RPMI7951 (cell line): ENCODE results near the gene CELA3A. TPM values are rescaled to one million over a fixed set of nuclear protein-coding genes. Genes with fewer than 3 reads are reported as not detected.

Source experiments
- DNase-seq: peaks from one replicate; pipeline ENCODE4 v3.0.0-alpha.2; 2012; ENCODE audit warnings: low read depth
- total RNA-seq: library from RNA; depleted of rRNA; stranded (reverse); fragments of >200 nt; shearing (Covaris generic); gene quantifications from 2 replicates; pipeline ENCODE4 v1.2.3, GENCODE V29; 2014; rRNA removed

The CELA3A gene
- total RNA-seq, 1 experiment from 2014 or later: not detected

DNA sequence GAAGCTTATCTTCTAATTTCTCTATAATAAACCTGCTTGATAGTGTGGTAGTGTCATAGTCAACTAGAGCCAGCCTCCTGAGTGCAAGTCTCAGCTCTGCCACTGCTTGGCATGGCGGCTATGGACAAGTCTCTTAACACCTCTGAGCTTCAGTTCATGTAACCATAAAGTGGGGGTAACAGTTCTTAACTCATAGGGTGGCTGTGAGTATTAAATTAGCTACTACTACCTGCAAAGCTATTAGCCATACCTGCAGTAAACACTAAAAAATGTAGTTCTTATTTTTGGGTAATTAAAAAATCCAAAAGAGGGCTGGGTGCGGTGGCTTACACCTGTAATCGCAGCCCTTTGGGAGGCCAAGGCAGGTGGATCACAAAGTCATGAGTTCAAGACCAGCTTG, 48.9 kb downstream of the CELA3A start:
- no peak for DNase-seq

DNA sequence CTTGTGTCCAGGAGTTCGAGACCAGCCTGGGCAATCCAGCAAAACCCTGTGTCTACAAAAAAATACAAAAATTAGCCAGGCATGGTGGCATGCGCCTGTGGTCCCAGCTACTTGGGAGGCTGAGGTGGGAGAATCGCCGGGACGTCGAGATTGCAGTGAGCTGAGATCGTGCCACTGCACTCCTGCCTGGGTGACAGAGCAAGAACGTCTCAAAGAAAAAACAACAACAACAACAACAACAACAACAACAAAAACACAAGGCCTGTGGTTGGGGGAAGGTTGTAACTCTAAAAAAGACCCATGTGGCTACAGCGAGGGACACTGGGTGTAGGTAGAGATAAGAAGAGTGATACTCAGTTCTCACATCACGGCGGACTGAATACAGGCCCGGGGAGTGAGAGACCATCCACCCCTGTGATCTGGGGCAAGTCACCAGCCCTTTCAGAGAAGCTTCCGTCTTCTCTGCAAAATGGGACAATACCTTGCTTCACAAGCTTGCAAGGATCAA, 50.2 kb downstream of the CELA3A start:
- DNase-seq: no peak

DNA sequence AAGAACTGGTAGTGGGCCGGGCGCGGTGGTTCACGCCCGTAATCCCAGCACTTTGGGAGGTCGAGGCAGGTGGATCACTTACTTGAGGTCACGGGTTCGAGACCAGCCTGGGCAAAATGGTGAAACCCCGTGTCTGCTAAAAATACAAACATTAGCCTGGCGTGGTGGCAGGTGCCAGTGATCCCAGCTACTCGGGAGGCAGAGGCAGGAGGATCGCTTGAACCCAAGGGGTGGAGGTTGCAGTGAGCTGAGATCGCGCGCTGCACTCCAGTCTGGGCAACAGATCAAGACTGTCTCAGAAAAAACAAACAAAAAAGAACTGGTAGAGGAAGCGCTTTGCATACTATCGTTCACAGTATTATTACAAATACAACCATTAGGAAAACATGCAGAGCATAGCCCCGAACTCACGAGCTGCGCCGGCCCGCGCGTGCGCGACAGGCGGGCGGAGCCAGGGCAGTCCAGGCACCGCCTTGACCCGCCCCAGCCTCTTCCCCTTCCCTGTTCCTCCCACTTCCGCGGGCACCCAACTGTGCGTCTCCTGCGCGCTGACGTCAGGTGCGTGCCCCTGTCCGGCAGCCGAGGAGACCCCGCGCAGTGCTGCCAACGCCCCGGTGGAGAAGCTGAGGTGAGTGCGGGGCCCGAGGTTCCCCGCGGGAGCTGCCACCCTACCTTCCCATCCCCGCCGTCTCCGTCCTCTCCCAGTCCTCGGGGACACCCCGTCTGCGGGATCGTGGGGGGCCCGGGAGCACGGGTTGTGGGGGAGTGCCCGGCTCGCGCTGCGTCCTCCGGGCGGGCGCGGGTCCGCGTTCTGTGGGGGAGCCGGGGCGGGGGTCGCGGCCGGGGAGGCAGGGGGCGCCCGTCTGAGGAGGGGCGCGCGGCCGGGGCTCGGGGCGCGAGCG, 50.9 kb downstream of the CELA3A start, which contains the start of gene CDC42:
TSS of gene CDC42 (plus strand) at position 595 of the 902 bp plus-strand sequence. CDS start 25,770 bp downstream, outside the sequence.
- peak; percentile 94 for DNase-seq

DNA sequence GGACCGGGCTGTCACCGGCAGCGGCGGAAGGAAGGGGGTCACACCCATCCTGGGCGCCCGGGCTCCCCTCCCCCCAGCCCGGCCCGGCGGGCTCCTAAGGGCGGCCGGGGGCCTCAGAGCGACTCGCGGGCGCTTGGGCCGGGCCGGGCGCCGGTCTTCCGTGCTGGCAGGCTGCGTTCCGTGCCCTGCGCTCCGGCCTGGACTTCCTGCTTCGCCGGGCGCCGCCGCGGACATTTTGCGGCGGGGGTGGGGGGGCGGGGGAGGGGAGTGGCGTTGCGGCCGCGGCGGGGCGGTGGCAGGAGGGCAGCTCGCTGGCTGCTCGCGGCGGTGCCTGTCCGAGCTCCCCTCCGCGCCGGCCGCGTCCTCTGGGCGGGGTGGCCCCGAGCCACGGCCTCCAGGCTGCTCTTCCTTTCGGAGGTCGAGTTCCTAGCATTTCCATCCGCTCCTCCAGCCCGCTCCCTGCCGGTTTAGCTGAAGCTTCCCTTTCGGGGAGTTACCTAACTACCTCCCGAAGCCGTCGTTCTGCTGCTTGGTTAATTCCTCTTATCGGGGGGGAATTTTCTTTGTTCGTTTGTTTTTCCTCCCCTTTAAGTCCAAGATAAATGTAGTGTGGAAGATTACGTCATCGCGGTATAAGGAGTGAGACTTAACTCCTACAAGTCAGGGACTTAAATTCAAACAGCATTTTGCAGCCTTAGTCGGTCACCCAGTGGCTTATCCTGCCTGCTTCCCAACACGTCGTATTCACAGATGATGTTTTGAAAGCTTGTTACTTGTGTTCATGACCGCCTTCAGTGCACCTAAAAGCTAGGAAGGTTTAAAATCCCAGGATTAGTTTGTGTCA, 51.8 kb downstream of the CELA3A start:
- DNase-seq: peak; percentile 73

DNA sequence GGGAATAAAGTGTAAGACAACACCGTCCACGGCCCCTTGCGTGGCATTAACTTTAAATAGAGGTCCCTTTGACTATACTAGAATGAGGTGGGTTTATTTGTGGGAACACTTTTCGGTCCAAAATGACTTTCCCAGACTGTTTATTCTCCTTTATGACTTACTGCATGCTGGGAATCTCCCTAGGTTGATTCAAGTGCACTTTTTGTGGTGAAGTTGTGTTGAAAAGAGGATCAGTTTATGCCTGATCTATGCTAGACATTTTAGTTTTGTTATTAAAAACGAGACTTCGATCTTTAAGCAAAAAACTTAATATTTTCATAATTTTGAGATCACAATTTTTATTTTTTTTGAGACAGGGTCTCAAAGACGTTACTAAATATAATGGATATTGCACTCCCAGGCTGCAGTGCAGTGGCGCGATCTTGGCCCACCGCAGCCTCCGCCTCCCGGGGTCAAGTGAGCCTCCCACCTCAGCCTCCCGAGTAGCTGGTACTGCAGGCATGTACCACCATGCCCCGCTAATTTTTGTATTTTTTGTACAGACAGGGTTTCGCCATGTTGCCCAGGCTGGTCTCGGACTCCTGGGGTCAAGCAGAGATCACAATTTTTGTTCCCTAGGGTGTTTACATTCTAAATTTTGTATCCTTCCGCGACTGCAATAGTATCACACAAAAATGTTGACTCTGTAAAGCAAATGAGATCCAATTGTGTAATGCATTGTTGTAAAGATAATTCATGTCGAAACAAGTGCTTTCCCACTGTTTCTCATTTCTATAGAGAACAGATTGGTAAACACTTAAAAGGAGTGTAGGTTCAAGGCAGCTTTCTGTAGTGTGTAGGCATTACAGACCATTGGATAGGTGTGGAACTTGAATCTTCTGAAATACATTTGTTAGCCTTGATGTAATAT, 52.7 kb downstream of the CELA3A start:
- DNase-seq: no peak

DNA sequence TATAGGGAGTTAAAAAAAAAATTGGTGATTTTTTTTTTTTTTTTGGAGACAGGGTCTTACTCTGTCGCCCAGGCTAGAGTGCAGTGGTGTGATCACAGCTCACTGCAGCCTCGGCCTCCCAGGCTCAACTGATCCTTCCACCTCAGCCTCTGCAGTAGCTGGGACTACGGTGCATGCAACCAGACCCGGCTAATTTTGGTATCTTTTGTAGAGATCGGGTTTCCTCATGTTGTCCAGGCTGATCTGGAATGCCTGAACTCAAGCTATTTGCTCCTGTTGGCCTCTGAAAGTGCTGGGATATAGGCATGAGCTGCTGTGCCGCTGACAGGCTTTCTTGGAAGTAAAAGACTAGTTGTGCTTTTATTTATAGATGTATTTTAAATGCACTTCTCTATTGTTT, 54.0 kb downstream of the CELA3A start:
- DNase-seq: no peak

DNA sequence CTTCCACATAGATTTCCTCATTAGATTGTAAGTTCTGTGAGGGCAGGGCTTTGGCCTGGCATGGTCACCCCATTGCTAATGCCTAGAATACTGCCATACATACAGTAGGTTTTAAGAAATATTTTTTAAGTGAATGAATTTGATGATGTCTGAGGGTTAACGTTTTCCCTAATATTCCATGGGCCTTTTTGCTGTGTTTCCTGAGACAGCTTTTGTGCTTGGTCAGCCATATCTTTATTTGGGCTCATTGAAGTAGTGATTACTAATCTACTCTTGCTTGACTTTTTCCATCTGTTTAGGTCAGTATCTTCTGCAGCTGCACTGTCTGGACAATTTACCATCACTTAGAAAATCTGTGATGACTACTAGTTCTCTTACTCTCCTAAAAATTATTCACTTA, 54.6 kb downstream of the CELA3A start:
- no peak for DNase-seq

DNA sequence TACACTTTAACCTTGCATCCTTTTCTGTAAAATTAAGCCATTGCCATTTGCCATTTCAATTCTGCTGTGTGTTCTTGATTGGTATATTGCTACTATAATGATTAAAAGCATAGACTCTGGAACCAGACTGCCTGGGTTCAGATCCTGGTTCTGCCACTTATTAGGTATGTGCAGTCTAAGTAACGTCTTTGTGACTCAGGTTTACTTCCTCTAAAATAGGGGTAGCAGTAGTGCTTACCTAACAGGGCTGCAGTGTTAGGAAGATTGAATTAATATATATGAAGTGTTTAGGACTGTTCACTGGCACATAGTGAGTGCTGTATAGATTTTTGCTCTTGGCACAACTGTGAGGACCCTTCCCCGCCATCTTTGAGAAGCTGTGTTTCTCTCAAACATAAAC, 55.5 kb downstream of the CELA3A start:
- no peak for DNase-seq

DNA sequence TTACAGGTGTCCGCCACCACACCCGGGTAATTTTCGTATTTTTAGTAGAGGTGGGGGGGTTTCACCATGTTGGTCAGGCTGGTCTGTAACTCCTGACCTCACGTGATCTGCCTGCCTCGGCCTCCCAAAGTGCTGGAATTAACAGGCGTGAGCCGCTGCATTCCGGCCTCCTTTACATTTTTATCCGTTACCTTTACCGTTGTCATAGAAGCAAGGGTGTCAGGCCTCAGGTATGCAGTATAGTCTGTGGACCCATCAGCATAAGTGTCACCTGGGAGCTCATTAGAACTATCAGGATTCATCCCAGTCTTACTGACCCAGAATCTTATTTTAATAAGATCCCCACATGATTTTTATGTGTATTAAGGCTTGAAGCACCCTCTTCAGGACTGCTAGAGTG, 56.4 kb downstream of the CELA3A start:
- DNase-seq: no peak

Other genes with a start within 250 kb of the CELA3A start
- gene USP48, start 218.5 kb upstream of the CELA3A start, total RNA-seq: 32.6 and 40.5 TPM in 2 replicates
- not detected in 2 replicates for gene LDLRAD2, start 189.4 kb upstream of the CELA3A start, total RNA-seq
- 9.7 and 12.4 TPM in 2 replicates for gene HSPG2, start 64.3 kb upstream of the CELA3A start, total RNA-seq
- gene CELA3B, start 24.6 kb upstream of the CELA3A start, total RNA-seq: not detected in 2 replicates
- 554 and 659 TPM in 2 replicates for gene CDC42, start 51.1 kb downstream of the CELA3A start, total RNA-seq
- not detected in 2 replicates for gene WNT4, start 141.4 kb downstream of the CELA3A start, total RNA-seq